ENCODE results near the gene PEX12. TPM values are rescaled to one million over a fixed set of nuclear protein-coding genes. Genes with fewer than 3 reads are reported as not detected.
A peak's percentile ranks its signal among the peaks of the same experiment; 100 is the strongest.

The PEX12 gene
- total and polyA plus RNA-seq, 9 of the 15 experiments (the other 6 are each of a cell fraction or from before 2014, with no cell fraction given), result 4.0 to 12.4 (median 6.4) TPM

DNA sequence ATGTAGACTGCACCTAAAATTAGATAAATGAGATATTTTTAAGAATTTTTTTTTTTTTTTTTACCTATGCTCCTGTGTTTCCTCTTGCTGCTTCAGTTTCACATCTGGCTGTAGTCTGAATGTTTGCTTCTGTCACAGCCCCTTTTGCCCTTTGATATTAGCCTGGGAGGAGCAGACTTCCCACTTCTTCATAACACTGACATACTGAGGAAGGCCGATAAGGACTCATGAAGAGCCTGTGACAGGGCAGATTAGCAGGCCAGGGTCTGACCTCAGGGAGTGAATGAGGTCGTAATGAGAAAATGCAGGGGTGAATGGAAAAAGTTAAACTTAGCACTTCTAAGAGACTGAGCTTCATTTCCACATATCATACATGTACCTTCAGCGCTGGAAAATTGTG is 17.7 kb downstream of the PEX12 start, which contains the start of gene SLFN14 (continued):
- TF ChIP-seq POLR2AphosphoS5 (IDR thresholded peaks at IDR 0.05; ENCODE audit: control insufficient read depth, insufficient read depth, low read depth, low read length), result peak; percentile 100
- TF ChIP-seq, protein P1, sequence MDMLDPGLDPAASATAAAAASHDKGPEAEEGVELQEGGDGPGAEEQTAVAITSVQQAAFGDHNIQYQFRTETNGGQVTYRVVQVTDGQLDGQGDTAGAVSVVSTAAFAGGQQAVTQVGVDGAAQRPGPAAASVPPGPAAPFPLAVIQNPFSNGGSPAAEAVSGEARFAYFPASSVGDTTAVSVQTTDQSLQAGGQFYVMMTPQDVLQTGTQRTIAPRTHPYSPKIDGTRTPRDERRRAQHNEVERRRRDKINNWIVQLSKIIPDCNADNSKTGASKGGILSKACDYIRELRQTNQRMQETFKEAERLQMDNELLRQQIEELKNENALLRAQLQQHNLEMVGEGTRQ (CRISPR knock-in tag; IDR thresholded peaks at IDR 0.05), result no peak
- TF ChIP-seq ZSCAN32 (CRISPR knock-in tag; IDR thresholded peaks at IDR 0.05), result no peak
- TF ChIP-seq ATF7 (IDR thresholded peaks at IDR 0.05), result peak; percentile 94
- peak; percentile 83 for TF ChIP-seq CREM (IDR thresholded peaks at IDR 0.05; ENCODE audit: low read depth)
- no peak for TF ChIP-seq ZNF780A (CRISPR knock-in tag; IDR thresholded peaks at IDR 0.05)
- TF ChIP-seq, protein P2, sequence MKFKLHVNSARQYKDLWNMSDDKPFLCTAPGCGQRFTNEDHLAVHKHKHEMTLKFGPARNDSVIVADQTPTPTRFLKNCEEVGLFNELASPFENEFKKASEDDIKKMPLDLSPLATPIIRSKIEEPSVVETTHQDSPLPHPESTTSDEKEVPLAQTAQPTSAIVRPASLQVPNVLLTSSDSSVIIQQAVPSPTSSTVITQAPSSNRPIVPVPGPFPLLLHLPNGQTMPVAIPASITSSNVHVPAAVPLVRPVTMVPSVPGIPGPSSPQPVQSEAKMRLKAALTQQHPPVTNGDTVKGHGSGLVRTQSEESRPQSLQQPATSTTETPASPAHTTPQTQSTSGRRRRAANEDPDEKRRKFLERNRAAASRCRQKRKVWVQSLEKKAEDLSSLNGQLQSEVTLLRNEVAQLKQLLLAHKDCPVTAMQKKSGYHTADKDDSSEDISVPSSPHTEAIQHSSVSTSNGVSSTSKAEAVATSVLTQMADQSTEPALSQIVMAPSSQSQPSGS (CRISPR knock-in tag; IDR thresholded peaks at IDR 0.05), result no peak
- TF ChIP-seq ZNF445 (CRISPR knock-in tag; IDR thresholded peaks at IDR 0.05; ENCODE audit: low read depth), result no peak
- no peak for TF ChIP-seq POLR3A (IDR thresholded peaks at IDR 0.05; ENCODE audit: borderline replicate concordance, extremely low read depth, insufficient read depth, insufficient read length)
- no peak for TF ChIP-seq ILF3 (IDR thresholded peaks at IDR 0.05; ENCODE audit: borderline replicate concordance)
- peak; percentile 73 for TF ChIP-seq PYGO2 (tag; IDR thresholded peaks at IDR 0.05)
- peak; percentile 84 for TF ChIP-seq KHSRP (IDR thresholded peaks at IDR 0.05)
- TF ChIP-seq, protein P3, sequence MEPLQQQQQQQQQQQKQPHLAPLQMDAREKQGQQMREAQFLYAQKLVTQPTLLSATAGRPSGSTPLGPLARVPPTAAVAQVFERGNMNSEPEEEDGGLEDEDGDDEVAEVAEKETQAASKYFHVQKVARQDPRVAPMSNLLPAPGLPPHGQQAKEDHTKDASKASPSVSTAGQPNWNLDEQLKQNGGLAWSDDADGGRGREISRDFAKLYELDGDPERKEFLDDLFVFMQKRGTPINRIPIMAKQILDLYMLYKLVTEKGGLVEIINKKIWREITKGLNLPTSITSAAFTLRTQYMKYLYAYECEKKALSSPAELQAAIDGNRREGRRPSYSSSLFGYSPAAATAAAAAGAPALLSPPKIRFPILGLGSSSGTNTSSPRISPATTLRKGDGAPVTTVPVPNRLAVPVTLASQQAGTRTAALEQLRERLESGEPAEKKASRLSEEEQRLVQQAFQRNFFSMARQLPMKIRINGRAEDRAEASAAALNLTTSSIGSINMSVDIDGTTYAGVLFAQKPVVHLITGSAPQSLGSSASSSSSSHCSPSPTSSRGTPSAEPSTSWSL (CRISPR knock-in tag; IDR thresholded peaks at IDR 0.05; ENCODE audit: borderline replicate concordance), result no peak
- no peak for TF ChIP-seq RFX5 (IDR thresholded peaks at IDR 0.05; ENCODE audit: low read depth, low read length)
- no peak for TF ChIP-seq CHD1 (IDR thresholded peaks at IDR 0.05; ENCODE audit: low read length)
- peak; percentile 63 for TF ChIP-seq EP400 (IDR thresholded peaks at IDR 0.05)
- TF ChIP-seq, protein P4, sequence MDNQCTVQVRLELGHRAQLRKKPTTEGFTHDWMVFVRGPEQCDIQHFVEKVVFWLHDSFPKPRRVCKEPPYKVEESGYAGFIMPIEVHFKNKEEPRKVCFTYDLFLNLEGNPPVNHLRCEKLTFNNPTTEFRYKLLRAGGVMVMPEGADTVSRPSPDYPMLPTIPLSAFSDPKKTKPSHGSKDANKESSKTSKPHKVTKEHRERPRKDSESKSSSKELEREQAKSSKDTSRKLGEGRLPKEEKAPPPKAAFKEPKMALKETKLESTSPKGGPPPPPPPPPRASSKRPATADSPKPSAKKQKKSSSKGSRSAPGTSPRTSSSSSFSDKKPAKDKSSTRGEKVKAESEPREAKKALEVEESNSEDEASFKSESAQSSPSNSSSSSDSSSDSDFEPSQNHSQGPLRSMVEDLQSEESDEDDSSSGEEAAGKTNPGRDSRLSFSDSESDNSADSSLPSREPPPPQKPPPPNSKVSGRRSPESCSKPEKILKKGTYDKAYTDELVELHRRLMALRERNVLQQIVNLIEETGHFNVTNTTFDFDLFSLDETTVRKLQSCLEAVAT (IDR thresholded peaks at IDR 0.05), result peak; percentile 62 to 72; a peak in 2 of 4 replicates
- TF ChIP-seq EP300 (IDR thresholded peaks at IDR 0.05; ENCODE audit: low read length), result peak; percentile 99
- no peak for TF ChIP-seq FOXP1 (CRISPR knock-in tag; IDR thresholded peaks at IDR 0.05)
- TF ChIP-seq JUND (IDR thresholded peaks at IDR 0.05; ENCODE audit: borderline replicate concordance, low read depth, low read length), result peak; percentile 88
- peak; percentile 76; the same call in 1 of the 3 replicates for TF ChIP-seq JUND (tag; IDR thresholded peaks at IDR 0.05; ENCODE audit: borderline replicate concordance, low read depth, low read length)
- TF ChIP-seq RBFOX2 (IDR thresholded peaks at IDR 0.05; ENCODE audit: low read depth, low read length), result no peak
- TF ChIP-seq HMGN3 (IDR thresholded peaks at IDR 0.05; ENCODE audit: borderline replicate concordance, extremely low read depth, insufficient read length, low read depth, low read length), result peak; percentile 90
- no peak for TF ChIP-seq PHTF2 (CRISPR knock-in tag; IDR thresholded peaks at IDR 0.05)

All from K562 (cell line).